Superior temporal gyrus (tissue), 1 donor: ENCODE measurements around the gene NFKB1.

Experiments
- DNase-seq: peaks from one replicate; pipeline ENCODE4 v3.0.0-alpha.2; 2016; ENCODE audit errors: extremely low spot score

The NFKB1 gene

DNA sequence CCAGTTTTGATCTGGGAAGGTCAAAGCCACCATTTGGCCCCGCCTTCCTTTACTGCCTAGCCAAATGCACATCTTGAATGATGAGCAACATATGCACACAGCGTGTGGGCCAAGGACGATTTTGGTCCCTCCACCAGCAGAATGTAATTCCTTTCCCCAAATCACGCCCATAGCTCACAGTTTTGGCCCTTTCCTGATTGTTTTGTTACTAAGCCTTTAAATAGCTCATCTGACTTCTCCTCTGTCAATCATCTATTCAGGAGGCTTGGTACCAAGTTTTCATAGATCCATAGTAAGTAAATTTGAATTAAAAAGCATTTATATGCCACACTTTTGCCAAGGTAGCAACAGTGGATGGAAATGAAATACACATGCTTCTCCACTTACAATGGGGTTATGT, 123.3 kb downstream of the NFKB1 start:
- DNase-seq, result no peak

GRCh38 chr4:102625232-102625930, 124.2 kb downstream of the NFKB1 start:
- DNase-seq, result no peak

- DNase-seq, result no peak
These were observed 126.8 kb downstream of the NFKB1 start for GRCh38 chr4:102627831-102628523.

GRCh38 chr4:102629673-102630072, 128.5 kb downstream of the NFKB1 start:
- DNase-seq, result no peak

- no peak for DNase-seq
These were observed 130.5 kb downstream of the NFKB1 start for GRCh38 chr4:102631616-102632015.

GRCh38 chr4:102632241-102633065, 131.3 kb downstream of the NFKB1 start:
- no peak for DNase-seq

GRCh38 chr4:102633100-102633499, 131.9 kb downstream of the NFKB1 start:
- no peak for DNase-seq

- DNase-seq, result no peak
These were observed 136.2 kb downstream of the NFKB1 start for GRCh38 chr4:102637391-102637790.

- DNase-seq, result no peak
These were observed 137.5 kb downstream of the NFKB1 start for GRCh38 chr4:102638621-102639020.

- DNase-seq, result no peak
These were observed 138.4 kb downstream of the NFKB1 start for GRCh38 chr4:102639598-102639997.

GRCh38 chr4:102640669-102641068, 139.5 kb downstream of the NFKB1 start:
- DNase-seq, result no peak

GRCh38 chr4:102641793-102642192, 140.6 kb downstream of the NFKB1 start:
- peak; percentile 91 for DNase-seq

- peak; percentile 53 for DNase-seq
These were observed 141.6 kb downstream of the NFKB1 start for GRCh38 chr4:102642631-102643298.

GRCh38 chr4:102647117-102647516, 146.0 kb downstream of the NFKB1 start:
- DNase-seq, result no peak

GRCh38 chr4:102657206-102657605, 156.0 kb downstream of the NFKB1 start:
- DNase-seq, result no peak

DNA sequence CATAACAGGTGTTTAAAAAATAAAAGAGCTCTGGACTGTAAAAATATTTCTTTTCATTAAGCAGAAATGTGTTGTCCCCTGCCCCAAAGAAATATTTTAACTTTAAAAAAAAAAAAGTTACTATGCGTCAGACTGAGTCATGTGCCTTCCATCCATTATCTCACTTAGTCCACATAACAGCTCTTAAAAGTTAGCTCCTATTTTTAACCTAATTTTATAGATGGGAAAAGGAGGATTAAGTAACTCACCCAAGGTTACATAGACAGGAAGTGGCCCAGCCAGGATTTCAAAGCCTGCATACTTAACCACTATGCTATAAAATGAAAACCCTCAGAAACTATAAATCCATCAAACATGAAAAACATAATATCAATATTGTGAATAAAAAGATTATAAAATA, 161.9 kb downstream of the NFKB1 start:
- no peak for DNase-seq

DNA sequence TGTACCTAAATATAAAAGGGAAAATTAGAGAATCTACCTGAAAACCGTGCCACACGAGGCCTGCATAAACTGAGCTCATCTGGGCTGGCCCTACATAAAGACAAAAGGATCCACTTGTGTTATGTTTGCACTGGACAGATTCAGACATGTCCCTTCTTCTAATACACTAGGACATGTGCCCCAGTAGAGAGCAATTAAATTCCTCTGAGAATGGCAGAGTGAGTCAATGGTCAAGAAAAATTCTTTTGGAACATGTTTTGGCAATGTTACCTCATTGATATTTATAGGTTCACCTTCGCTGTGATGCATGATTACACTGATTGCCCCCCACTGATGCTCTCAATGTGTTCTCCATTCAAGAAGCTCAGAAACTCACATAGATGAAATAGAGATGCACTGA, 164.4 kb downstream of the NFKB1 start:
- no peak for DNase-seq
